Omental fat pad (tissue), 4 donors: ENCODE measurements around the gene LRRC46. TPM values are rescaled to one million over a fixed set of nuclear protein-coding genes. Genes with fewer than 3 reads are reported as not detected.

Experiments
- ATAC-seq: fragments of 150-250 bp; one replicate; pipeline ENCODE4 v1.9.1; 2016; ENCODE audit warnings: mild to moderate bottlenecking, moderate library complexity; ENCODE audit not compliant: low FRiP score
- DNase-seq: peaks from one replicate; pipeline ENCODE4 v3.0.0-alpha.2; 2019; ENCODE audit warnings: low spot score
- CTCF ChIP-seq, 3 donors: fragments of 450-650 bp; IDR thresholded peaks; one replicate each; pipeline ENCODE4 v1.5.1; 2016 to 2017; ENCODE audit warnings: antibody characterized with exemption in 3 of 3, mild to moderate bottlenecking in 3 of 3, moderate library complexity in 2 of 3
- total RNA-seq, 4 donors: library from RNA; depleted of rRNA; stranded (reverse); fragments of >200 nt; gene quantifications; one replicate each; pipeline ENCODE4 v1.1.0, GENCODE V29; 2016

Gene LRRC46
- total RNA-seq, 4 donors from 2014 or later = 0.24 TPM; not detected in 3

GRCh38 chr17:47821031-47821423 is 10.4 kb upstream of the LRRC46 start:
- ATAC-seq = no peak
- no peak for TF ChIP-seq CTCF (IDR thresholded peaks at IDR 0.05)
- no peak for DNase-seq

- peak; percentile 88 for ATAC-seq
- no peak for TF ChIP-seq CTCF (IDR thresholded peaks at IDR 0.05)
- peak; percentile 42 for DNase-seq
Observed at GRCh38 chr17:47821424-47822391, 9.8 kb upstream of the LRRC46 start, which contains the start of gene OSBPL7. Gene OSBPL7, minus strand, starts transcription at chr17:47821794. Its CDS starts 1,516 bp downstream, at chr17:47820278.

DNA sequence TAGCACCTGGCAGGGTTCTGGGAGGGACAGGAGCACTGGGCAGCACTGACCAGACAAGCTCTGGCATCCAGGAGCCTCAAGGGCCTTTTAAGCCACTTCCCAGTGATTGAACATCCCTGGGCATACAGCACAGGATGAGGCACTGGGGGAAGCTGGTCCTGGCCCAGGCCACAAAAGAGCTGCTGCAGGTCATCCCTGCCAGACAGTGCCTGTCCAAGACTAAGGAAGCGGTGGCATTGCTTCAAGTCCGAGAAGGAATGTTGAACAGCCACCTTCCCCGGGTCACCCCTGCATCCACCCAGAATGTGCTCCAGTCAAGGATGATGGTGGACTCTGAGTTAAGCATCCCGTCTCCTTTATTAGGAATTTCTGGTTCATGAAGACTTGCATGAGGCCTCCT is 8.7 kb upstream of the LRRC46 start:
- TF ChIP-seq CTCF (IDR thresholded peaks at IDR 0.05) = no peak
- ATAC-seq (no peak), DNase-seq (no peak)

DNA sequence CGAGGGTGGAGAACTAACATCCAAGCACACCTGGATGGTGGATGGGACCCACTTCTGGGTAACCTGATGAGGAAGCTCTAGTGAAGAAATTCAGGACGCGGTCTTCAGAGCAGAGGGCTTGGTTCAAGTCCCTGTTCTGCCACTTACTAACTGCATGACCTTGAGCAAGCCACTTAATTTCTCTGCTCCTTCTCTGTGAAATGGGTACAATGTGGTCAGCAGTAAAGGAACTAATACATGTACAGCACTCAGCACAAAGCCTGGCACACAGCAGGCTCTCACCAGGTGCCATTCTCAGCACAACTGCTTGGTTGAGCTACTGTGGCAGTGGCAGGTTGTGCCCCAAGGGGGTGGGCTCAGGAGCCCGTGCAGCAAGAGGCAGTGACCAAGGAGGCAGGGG is 8.0 kb upstream of the LRRC46 start:
- DNase-seq = no peak
- no peak for ATAC-seq
- no peak for TF ChIP-seq CTCF (IDR thresholded peaks at IDR 0.05)

- TF ChIP-seq CTCF (IDR thresholded peaks at IDR 0.05) = no peak
- DNase-seq (no peak), ATAC-seq (no peak)
Observed at GRCh38 chr17:47829870-47830269, 1.6 kb upstream of the LRRC46 start.

GRCh38 chr17:47830396-47831002 is 971 bp upstream of the LRRC46 start:
- no peak for TF ChIP-seq CTCF (IDR thresholded peaks at IDR 0.05)
- ATAC-seq = no peak
- no peak for DNase-seq
